Prostate gland (tissue), 2 donors: ENCODE results near the gene TMEM94.

Source experiments
- POLR2A ChIP-seq: fragments of 450-650 bp; IDR thresholded peaks from one replicate; pipeline ENCODE4 v1.6.1; 2016; ENCODE audit warnings: antibody characterized with exemption, mild to moderate bottlenecking
- POLR2AphosphoS5 ChIP-seq: sonication (generic); formaldehyde crosslinking; IDR thresholded peaks from one replicate; pipeline ENCODE4 v1.6.1; 2017; ENCODE audit warnings: antibody characterized with exemption
- TF ChIP-seq, protein P1 (sequence below), 4 experiments: fragments of 200-600 bp in 2 of 4; fragments of 450-650 bp in 2 of 4; sonication (generic) in 2 of 4; IDR thresholded peaks; 1 replicate in 3 of 4; 2 replicates in 1 of 4; pipeline ENCODE4 v1.5.1; 2016 to 2019; ENCODE audit warnings: antibody characterized with exemption in 4 of 4, mild to moderate bottlenecking in 2 of 4, moderate library complexity in 2 of 4

DNA sequence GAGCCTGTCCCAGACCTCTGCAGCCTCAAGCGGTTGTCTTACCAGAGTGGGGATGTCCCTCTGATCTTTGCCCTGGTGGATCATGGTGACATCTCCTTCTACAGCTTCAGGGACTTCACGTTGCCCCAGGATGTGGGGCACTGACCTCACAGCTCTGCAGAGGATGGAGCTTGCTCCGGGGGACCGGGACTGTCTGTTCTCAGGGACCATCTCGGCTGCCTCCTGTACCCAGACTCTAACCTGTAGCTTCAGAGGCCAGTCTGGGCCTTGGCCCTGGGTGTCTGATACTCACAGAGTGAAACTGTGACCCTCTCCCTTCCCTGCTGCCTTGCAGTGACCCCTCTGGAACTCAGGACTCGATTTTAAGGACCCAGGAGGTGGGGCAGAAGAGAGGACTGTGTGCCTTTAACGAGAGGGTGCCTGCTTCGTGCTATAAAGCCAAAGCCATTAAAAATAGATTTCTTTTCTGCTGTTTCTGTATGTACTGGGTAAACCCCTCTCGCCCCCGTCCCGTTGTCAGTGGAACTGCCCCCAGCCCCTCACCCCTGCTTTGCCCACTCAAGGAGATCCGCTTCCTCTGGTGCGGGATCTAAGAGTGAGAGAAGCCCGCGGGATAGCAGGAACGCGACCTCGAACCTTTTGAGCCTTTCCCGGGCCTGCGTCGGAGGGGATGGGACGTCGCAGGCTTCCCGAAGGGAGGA is 68.0 kb downstream of the TMEM94 start:
- TF ChIP-seq, protein P1, sequence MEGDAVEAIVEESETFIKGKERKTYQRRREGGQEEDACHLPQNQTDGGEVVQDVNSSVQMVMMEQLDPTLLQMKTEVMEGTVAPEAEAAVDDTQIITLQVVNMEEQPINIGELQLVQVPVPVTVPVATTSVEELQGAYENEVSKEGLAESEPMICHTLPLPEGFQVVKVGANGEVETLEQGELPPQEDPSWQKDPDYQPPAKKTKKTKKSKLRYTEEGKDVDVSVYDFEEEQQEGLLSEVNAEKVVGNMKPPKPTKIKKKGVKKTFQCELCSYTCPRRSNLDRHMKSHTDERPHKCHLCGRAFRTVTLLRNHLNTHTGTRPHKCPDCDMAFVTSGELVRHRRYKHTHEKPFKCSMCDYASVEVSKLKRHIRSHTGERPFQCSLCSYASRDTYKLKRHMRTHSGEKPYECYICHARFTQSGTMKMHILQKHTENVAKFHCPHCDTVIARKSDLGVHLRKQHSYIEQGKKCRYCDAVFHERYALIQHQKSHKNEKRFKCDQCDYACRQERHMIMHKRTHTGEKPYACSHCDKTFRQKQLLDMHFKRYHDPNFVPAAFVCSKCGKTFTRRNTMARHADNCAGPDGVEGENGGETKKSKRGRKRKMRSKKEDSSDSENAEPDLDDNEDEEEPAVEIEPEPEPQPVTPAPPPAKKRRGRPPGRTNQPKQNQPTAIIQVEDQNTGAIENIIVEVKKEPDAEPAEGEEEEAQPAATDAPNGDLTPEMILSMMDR (IDR thresholded peaks at IDR 0.05): no peak
- TF ChIP-seq POLR2A (no peak), POLR2AphosphoS5 (no peak)
